GM12891 (cell line): Measurements from ENCODE around the gene ZSCAN21.
A peak's percentile ranks its signal among the peaks of the same experiment; 100 is the strongest.

ENCODE experiments used
- DNase-seq: peaks from one replicate; pipeline ENCODE4 v3.0.0; 2011; ENCODE audit warnings: low spot score; ENCODE audit not compliant: insufficient read length
- FAIRE-seq: peaks from 2 replicates; lab custom pipeline; 2011; peaks lifted over from hg19 to GRCh38; lab: Jason Lieb, UNC
- PAX5 ChIP-seq: IDR thresholded peaks from 2 replicates; pipeline ENCODE4 v1.6.1; 2011; ENCODE audit warnings: low read length, moderate library complexity, mild to moderate bottlenecking; ENCODE audit not compliant: insufficient read depth, severe bottlenecking
- POLR2A ChIP-seq: IDR thresholded peaks from 2 replicates; pipeline ENCODE4 v1.6.1; 2011; ENCODE audit warnings: low read depth, low read length, control low read depth
- POLR2AphosphoS5 ChIP-seq: IDR thresholded peaks from 2 replicates; pipeline ENCODE4 v1.6.1; 2011; ENCODE audit warnings: low read depth, low read length, control low read depth
- POU2F2 ChIP-seq: IDR thresholded peaks from 2 replicates; pipeline ENCODE4 v1.6.1; 2011; ENCODE audit warnings: low read depth, mild to moderate bottlenecking, control low read depth, low read length, moderate library complexity
- SPI1 ChIP-seq: IDR thresholded peaks from 2 replicates; pipeline ENCODE4 v1.6.1; 2011; ENCODE audit warnings: low read depth, low read length, control low read depth
- TAF1 ChIP-seq: IDR thresholded peaks from 2 replicates; pipeline ENCODE4 v1.6.1; 2011; ENCODE audit warnings: low read depth, low read length, control low read depth

Gene ZSCAN21

DNA sequence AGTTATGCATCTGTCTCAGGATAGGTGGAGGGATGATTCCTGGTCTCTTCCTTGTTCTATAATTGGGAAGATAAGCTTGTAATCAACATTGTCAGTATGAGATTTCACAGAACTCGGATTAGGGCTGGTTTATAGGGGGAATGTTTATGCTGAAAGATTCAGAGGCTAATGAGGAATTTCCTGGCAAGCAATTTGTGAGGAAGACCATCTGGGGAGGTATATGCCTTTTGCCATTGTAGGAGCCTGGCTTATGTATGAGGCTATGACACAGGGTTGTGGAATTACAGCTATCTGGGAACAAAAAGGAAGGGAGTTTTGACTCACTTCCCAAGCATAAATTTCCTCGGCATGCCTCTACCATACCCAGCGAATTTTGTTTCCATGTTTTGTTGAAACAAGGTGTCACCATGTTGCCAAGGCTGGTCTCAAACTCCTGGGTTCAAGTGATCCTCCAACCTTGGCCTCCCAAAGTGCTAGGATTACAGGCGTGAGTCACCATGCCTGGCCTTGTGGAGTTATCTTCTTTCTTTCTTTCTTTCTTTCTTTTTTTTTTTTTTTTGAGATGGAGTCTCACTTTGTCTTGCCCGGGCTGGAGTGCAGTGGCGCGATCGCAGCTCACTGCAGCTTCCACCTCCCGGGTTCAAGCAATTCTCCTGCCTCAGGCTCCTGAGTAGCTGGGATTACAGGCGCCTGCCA is 37.6 kb downstream of the ZSCAN21 start:
- DNase-seq (no peak), FAIRE-seq (no peak)
- no peak for TF ChIP-seq SPI1
- no peak for TF ChIP-seq POLR2AphosphoS5

DNA sequence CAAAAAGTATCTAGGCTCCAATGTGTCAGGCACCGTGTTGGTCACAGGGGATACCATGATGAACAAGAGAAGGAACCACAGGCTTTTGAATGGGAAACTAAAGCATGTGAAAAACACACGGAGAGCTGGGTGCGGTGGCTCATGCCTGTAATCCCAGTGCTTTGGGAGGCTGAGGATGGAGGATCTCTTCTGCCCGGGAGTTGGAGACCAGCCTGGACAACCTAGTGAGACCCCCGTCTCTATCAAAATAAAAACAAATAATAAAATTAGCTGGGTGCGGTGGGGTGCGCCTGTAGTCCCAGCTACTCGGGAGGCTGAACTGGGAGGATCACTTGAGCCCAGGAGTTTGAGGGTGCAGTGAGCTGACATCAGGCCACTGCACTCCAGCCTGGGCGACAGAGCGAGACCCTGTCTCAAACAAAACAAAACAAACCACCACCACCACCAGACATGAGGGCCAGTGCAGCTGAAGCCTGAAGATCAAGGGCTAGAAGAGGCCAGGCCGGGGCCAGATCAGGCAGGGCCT is 38.6 kb downstream of the ZSCAN21 start:
- TF ChIP-seq POLR2AphosphoS5 (no peak), POLR2A (no peak), PAX5 (no peak), POU2F2 (no peak), TAF1 (no peak), SPI1 (no peak)
- DNase-seq (no peak), FAIRE-seq (peak; percentile 23)

DNA sequence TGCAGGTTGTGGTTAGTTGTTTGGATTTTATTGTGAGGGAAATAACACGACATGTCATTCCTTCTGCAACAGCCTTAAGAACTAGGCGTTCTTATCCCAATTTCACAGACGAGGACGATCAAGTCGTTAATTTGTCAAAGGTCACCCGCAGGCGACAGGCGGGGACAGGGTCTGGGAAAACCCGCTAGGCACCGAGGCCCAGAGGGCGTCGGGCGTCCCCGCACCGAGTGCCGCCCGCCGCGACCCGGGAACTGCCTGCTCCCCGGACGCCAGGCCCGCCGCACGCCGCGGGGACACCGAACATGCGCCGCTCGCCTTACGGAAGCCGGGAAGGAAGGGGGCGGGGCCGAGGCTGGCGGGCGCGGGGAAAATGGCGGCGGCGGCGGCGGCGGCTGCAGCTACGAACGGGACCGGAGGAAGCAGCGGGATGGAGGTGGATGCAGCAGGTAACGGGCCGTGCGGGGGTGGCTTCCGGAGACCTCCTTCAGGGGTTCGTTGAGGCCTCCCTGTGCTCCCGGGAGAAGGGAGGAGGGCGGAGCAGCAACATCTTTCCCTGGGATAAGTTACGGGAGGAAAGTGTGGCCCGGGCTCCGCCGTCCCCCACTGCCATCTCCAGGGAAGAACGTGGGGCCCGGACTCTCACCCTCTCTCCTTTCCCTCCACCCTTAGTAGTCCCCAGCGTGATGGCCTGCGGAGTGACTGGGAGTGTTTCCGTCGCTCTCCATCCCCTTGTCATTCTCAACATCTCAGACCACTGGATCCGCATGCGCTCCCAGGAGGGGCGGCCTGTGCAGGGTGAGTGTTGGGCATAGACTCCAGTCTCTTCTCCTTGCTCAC is 39.3 kb downstream of the ZSCAN21 start, which contains the start of gene COPS6:
Gene COPS6, plus strand, starts transcription at position 349 of the 837 bp plus-strand sequence. Its CDS starts 22 bp downstream, at position 371.
- TF ChIP-seq PAX5 = peak; percentile 1
- peak; percentile 54; the same call in 1 of the 2 replicates for TF ChIP-seq POLR2AphosphoS5
- no peak for TF ChIP-seq SPI1
- peak; percentile 75 for TF ChIP-seq POLR2A
- TF ChIP-seq POU2F2 = no peak
- TF ChIP-seq TAF1 = peak; percentile 61
- DNase-seq = peak; percentile 86
- FAIRE-seq = peak; percentile 84

DNA sequence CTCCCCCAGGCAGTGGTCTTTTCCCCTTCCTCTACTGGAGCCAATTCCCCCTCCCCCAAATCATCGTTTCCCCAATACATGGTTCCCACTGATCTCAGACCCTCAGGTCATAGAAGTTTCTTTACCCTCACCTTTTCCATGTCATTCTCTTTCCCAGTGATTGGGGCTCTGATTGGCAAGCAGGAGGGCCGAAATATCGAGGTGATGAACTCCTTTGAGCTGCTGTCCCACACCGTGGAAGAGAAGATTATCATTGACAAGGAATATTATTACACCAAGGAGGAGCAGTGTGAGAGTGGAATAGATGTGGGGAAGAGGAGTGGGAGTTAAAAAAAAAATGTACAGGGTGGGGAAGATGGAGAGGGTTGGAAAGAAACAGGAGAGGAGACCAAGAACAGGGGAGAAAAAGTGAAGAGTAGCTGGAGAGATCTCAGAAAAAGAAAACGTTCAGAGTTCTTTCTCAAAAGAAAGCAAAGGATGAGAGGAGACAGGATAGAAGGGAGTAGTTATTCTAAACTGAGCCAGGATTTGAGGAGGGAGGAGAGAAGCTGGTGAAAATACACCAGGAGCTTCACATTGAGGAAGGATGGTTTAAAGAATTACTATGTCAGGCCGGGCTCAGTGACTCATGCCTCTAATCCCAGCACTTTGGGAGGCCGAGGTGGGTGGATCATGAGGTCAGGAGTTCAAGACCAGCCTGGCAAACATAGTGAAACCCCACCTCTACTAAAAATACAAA is 40.1 kb downstream of the ZSCAN21 start:
- FAIRE-seq (no peak), DNase-seq (no peak)
- TF ChIP-seq POLR2A = no peak
- no peak for TF ChIP-seq POU2F2
- no peak for TF ChIP-seq TAF1
- TF ChIP-seq POLR2AphosphoS5 = no peak
- TF ChIP-seq SPI1 = no peak
- no peak for TF ChIP-seq PAX5

DNA sequence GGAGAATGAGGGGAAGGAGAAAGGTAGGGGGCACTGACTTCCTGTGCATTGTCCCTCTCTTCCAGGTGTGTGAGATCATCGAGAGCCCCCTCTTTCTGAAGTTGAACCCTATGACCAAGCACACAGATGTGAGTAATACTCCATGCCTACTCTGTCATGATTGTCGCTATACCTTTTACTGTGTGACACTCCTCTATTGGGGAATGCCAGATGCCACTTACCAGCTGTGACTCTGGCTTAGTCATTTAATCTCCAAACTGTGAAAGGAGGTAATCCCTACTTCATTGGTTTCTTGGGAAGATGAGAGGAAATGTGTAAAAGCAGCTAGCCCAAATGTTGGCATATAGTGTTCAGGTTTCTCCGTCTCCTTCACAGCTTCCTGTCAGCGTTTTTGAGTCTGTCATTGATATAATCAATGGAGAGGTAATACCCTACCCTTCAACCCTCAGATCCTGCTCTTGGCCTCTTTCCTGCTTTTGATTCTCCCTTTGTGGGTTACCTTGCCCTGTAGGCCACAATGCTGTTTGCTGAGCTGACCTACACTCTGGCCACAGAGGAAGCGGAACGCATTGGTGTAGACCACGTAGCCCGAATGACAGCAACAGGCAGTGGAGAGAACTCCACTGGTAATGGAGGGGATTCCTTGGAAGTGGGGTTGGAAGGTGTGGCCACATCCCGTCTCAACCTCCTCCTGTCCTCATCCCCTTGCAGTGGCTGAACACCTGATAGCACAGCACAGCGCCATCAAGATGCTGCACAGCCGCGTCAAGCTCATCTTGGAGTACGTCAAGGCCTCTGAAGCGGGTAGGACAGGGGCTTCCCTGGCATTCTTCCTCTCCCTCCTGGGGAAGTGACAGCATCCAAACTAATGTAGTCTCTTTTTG is 41.2 kb downstream of the ZSCAN21 start:
- FAIRE-seq (no peak), DNase-seq (no peak)
- no peak for TF ChIP-seq POLR2AphosphoS5
- no peak for TF ChIP-seq POU2F2
- no peak; the same call in 1 of the 2 replicates for TF ChIP-seq POLR2A
- no peak for TF ChIP-seq SPI1
- no peak for TF ChIP-seq PAX5
- TF ChIP-seq TAF1 = no peak

DNA sequence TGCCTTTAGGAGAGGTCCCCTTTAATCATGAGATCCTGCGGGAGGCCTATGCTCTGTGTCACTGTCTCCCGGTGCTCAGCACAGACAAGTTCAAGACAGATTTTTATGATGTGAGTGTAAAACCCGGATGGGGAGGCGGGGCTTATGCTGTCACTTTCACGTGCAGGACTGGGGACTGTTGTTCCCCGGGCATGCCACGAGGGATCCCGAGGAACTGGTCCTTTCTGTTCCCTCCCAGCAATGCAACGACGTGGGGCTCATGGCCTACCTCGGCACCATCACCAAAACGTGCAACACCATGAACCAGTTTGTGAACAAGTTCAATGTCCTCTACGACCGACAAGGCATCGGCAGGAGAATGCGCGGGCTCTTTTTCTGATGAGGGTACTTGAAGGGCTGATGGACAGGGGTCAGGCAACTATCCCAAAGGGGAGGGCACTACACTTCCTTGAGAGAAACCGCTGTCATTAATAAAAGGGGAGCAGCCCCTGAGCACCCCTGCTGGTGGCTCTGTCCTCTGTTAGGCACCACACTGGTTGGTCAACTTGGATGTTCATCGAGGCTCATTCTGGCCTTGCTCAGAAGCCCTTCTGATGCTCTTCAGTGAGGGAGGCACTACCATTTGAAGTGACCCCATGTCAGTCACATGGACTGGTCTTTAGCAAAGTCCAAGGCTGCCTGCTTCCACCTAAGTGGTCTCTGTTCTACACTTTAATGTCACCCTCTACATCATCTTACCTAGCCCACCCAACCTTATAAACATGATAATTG is 42.0 kb downstream of the ZSCAN21 start:
- FAIRE-seq (no peak), DNase-seq (no peak)
- TF ChIP-seq POU2F2 (peak; percentile 71; the same call in 1 of the 2 replicates), POLR2A (peak; percentile 65; the same call in 1 of the 2 replicates), PAX5 (no peak), POLR2AphosphoS5 (peak; percentile 83), TAF1 (no peak), SPI1 (no peak)

DNA sequence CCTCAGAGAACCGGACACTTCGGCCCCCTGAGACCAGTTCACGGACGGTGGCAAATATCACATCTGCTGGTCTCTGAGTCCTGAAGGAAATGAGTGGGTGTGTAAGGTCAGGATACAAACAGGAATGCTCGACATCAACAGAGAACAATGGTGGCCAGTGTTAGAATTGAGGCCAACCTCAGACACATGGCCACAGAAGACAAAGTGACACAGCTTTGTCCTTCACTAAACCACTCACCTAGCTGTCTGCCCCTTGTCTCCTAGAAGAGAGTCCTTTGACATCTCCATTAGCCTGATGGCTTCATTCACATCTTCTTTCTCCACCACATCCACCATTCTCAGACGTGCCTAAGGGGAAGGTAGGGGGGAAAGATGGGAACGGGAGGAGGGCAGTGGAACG is 43.5 kb downstream of the ZSCAN21 start:
- FAIRE-seq = no peak
- TF ChIP-seq POLR2A (no peak; the same call in 1 of the 2 replicates), SPI1 (no peak), POLR2AphosphoS5 (0 out of 2 replicates have a peak, but pooled peaks have one; percentile 67)
- DNase-seq = no peak

DNA sequence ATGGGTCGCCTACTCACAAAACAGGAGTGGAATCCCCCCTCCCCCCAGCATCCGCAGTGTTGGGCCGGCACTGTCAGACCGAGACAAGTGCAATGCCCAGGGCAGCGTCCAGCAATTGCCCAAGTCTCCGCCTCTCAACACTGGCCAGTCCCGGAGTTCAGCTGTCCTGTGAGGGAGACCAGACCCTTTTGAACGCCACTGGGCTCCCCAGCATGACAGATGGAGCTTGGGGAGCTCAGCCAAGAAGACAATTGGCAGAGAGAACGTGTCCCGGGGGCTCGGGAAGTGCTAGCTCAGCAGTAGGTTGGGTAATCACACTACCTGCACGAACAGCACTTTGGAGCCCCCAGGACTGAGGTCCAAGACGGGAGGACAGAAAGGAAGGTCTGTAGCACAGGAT is 43.9 kb downstream of the ZSCAN21 start:
- no peak for FAIRE-seq
- no peak for DNase-seq
- TF ChIP-seq POLR2A (no peak; the same call in 1 of the 2 replicates), TAF1 (no peak), POU2F2 (no peak), POLR2AphosphoS5 (no peak), SPI1 (no peak), PAX5 (no peak)
